Subcutaneous abdominal adipose tissue (tissue), 5 donors: Measurements from ENCODE around the gene MAPK11.

Experiments used
- H3K27ac ChIP-seq: one replicate; pipeline ENCODE4 v1.7.0; 2013; ENCODE audit warnings: low read depth, mild to moderate bottlenecking, inconsistent platforms, low read length, moderate library complexity
- H3K27me3 ChIP-seq, 5 donors: one replicate each; pipeline ENCODE4 v1.7.0; 2013; ENCODE audit warnings: low read length in 5 of 5, inconsistent platforms in 1 of 5; ENCODE audit not compliant: control insufficient read depth in 5 of 5, insufficient read depth in 4 of 5
- H3K36me3 ChIP-seq, 5 donors: one replicate each; pipeline ENCODE4 v1.7.0; 2013; ENCODE audit warnings: low read length in 5 of 5; ENCODE audit not compliant: control insufficient read depth in 5 of 5, insufficient read depth in 5 of 5
- H3K4me1 ChIP-seq, 5 donors: one replicate each; pipeline ENCODE4 v1.7.0; 2013; ENCODE audit warnings: low read length in 5 of 5, mild to moderate bottlenecking in 3 of 5, moderate library complexity in 1 of 5; ENCODE audit not compliant: control insufficient read depth in 5 of 5, insufficient read depth in 5 of 5
- H3K4me3 ChIP-seq, 5 donors: one replicate each; pipeline ENCODE4 v1.7.0; 2013; ENCODE audit warnings: low read length in 5 of 5, low read depth in 1 of 5
- H3K9ac ChIP-seq, 5 donors: one replicate each; pipeline ENCODE4 v1.7.0; 2013; ENCODE audit warnings: low read length in 5 of 5, mild to moderate bottlenecking in 4 of 5, moderate library complexity in 3 of 5
- H3K9me3 ChIP-seq, 5 donors: one replicate each; pipeline ENCODE4 v1.7.0; 2013; ENCODE audit warnings: low read length in 5 of 5; ENCODE audit not compliant: control insufficient read depth in 5 of 5
- donor health status: healthy.
- donor health status: healthy.
- donor health status: healthy.
- donor health status: healthy.
- donor health status: healthy.

MAPK11 gene

GRCh38 chr22:50245214-50246072 is 24.7 kb downstream of the MAPK11 start:
- Histone ChIP-seq H3K27ac (peak overlapping the region; percentile 93), H3K27me3 (no peaks in the 10 kb centered on the region), H3K4me3 (peak overlapping the region; percentile 68 to 99 (median 95)), H3K36me3 (peaks cover 0 to 20% (median 15%) of the 10 kb centered on the region in 5 donors), H3K9ac (peak overlapping the region; percentile 68 to 99 (median 96)), H3K4me1 (peaks cover 11 to 72% (median 59%) of the 10 kb centered on the region in 5 donors), H3K9me3 (no peaks in the 10 kb centered on the region)

GRCh38 chr22:50244420-50245213 is 25.6 kb downstream of the MAPK11 start, which contains the start of gene TUBGCP6:
TUBGCP6 (minus strand) TSS chr22:50245023; CDS start chr22:50244459, 564 bp downstream.
- peaks cover 0 to 27% (median 22%) of the 10 kb centered on the region in 5 donors for H3K36me3 ChIP-seq
- H3K4me1 ChIP-seq, result peaks cover 5 to 63% (median 50%) of the 10 kb centered on the region in 5 donors
- H3K27ac ChIP-seq, result peak within 1 kb of the TSS; percentile 93
- H3K9me3 ChIP-seq, result no peaks in the 10 kb centered on the region
- no peaks in the 10 kb centered on the region for H3K27me3 ChIP-seq
- peak within 1 kb of the TSS; percentile 90 to 99 (median 95) for H3K4me3 ChIP-seq
- H3K9ac ChIP-seq, result peak within 1 kb of the TSS; percentile 81 to 99 (median 96)

GRCh38 chr22:50243685-50244419 is 26.3 kb downstream of the MAPK11 start:
- Histone ChIP-seq H3K4me1 (peaks cover 5 to 59% (median 49%) of the 10 kb centered on the region in 5 donors), H3K27ac (peak overlapping the region; percentile 93)

GRCh38 chr22:50242406-50242949 is 27.7 kb downstream of the MAPK11 start:
- peak overlapping the region; percentile 38 to 99 (median 67) for H3K4me3 ChIP-seq
- H3K27ac ChIP-seq, result no peak overlapping the region
- H3K9ac ChIP-seq, result peak overlapping the region; percentile 40 to 69 (median 66)
- peaks cover 5 to 54% (median 48%) of the 10 kb centered on the region in 5 donors for H3K4me1 ChIP-seq
- H3K27me3 ChIP-seq, result no peaks in the 10 kb centered on the region
- H3K9me3 ChIP-seq, result no peaks in the 10 kb centered on the region
- H3K36me3 ChIP-seq, result peaks cover 0 to 39% (median 23%) of the 10 kb centered on the region in 5 donors

More at GRCh38 chr22:50243685-50244419, 26.3 kb downstream of the MAPK11 start:
- Histone ChIP-seq H3K27me3 (no peaks in the 10 kb centered on the region), H3K4me3 (peak overlapping the region; percentile 90 to 99 (median 95)), H3K36me3 (peaks cover 0 to 34% (median 24%) of the 10 kb centered on the region in 5 donors), H3K9me3 (no peaks in the 10 kb centered on the region), H3K9ac (peak overlapping the region; percentile 81 to 99 (median 96))

GRCh38 chr22:50238755-50239154 is 31.4 kb downstream of the MAPK11 start:
- Histone ChIP-seq H3K27ac (no peak overlapping the region), H3K9me3 (no peaks in the 10 kb centered on the region), H3K27me3 (no peaks in the 10 kb centered on the region), H3K4me3 (no peak overlapping the region), H3K4me1 (peaks cover 5 to 32% (median 28%) of the 10 kb centered on the region in 5 donors), H3K36me3 (peaks cover 0 to 38% (median 30%) of the 10 kb centered on the region in 5 donors), H3K9ac (no peak overlapping the region)

- H3K36me3 ChIP-seq, result peaks cover 0 to 57% (median 43%) of the 10 kb centered on the region in 5 donors
Measured at GRCh38 chr22:50236731-50237409, 33.3 kb downstream of the MAPK11 start.

GRCh38 chr22:50233223-50233622 is 37.0 kb downstream of the MAPK11 start:
- Histone ChIP-seq H3K27me3 (no peaks in the 10 kb centered on the region), H3K4me3 (no peak overlapping the region), H3K9me3 (no peaks in the 10 kb centered on the region), H3K4me1 (no peaks in the 10 kb centered on the region), H3K27ac (no peak overlapping the region), H3K36me3 (peaks cover 0 to 56% (median 44%) of the 10 kb centered on the region in 5 donors), H3K9ac (no peak overlapping the region)

More at GRCh38 chr22:50236731-50237409, 33.3 kb downstream of the MAPK11 start:
- H3K4me1 ChIP-seq, result peaks cover 2 to 14% (median 12%) of the 10 kb centered on the region in 5 donors
- H3K4me3 ChIP-seq, result no peak overlapping the region
- no peak overlapping the region for H3K27ac ChIP-seq
- no peaks in the 10 kb centered on the region for H3K9me3 ChIP-seq
- H3K27me3 ChIP-seq, result no peaks in the 10 kb centered on the region
- H3K9ac ChIP-seq, result peak overlapping the region in 1 of 5 donors; percentile 23

GRCh38 chr22:50232481-50233151 is 37.6 kb downstream of the MAPK11 start:
- Histone ChIP-seq H3K4me3 (no peak overlapping the region), H3K27me3 (no peaks in the 10 kb centered on the region), H3K9me3 (no peaks in the 10 kb centered on the region), H3K9ac (no peak overlapping the region), H3K27ac (no peak overlapping the region), H3K36me3 (peaks cover 0 to 59% (median 46%) of the 10 kb centered on the region in 5 donors), H3K4me1 (no peaks in the 10 kb centered on the region)
